Stomach (tissue), 9 donors: Measurements from ENCODE around the gene TRMT2A. TPM values are rescaled to one million over a fixed set of nuclear protein-coding genes. Genes with fewer than 3 reads are reported as not detected.

Source experiments
- DNase-seq, 2 donors: peaks; one replicate each; pipeline versions ENCODE4 v3.0.0 to v3.0.0-alpha.2; 2013 to 2019
- H3K27ac ChIP-seq, 5 donors: fragments of 200-600 bp in 4 of 5; sonication (generic) in 4 of 5; one replicate each; pipeline ENCODE4 v1.5.1; 2013 to 2019; ENCODE audit warnings: mild to moderate bottlenecking in 1 of 5, moderate library complexity in 1 of 5
- H3K27me3 ChIP-seq, 3 donors: fragments of 200-600 bp; sonication (generic); one replicate each; pipeline ENCODE4 v1.5.1; 2017 to 2019; ENCODE audit warnings: mixed run types in 1 of 3
- H3K36me3 ChIP-seq, 4 donors: fragments of 200-600 bp; sonication (generic); 1 replicate in 3 of 4; 2 replicates in 1 of 4; pipeline ENCODE4 v1.5.1; 2016 to 2019
- H3K4me1 ChIP-seq, 4 donors: fragments of 200-600 bp; sonication (generic); one replicate each; pipeline ENCODE4 v1.5.1; 2016 to 2019
- H3K4me3 ChIP-seq, 4 donors: fragments of 200-600 bp; sonication (generic) in 3 of 4; one replicate each; pipeline ENCODE4 v1.5.1; 2016 to 2019; ENCODE audit warnings: mild to moderate bottlenecking in 1 of 4
- H3K9me3 ChIP-seq, 4 donors: fragments of 200-600 bp; sonication (generic); one replicate each; pipeline ENCODE4 v1.5.1; 2016 to 2019
- EP300 ChIP-seq: sonication (generic); formaldehyde crosslinking; IDR thresholded peaks from one replicate; pipeline ENCODE4 v1.6.1; 2017; ENCODE audit warnings: antibody characterized with exemption
- POLR2A ChIP-seq, 4 donors: fragments of 450-650 bp; IDR thresholded peaks; one replicate each; pipeline ENCODE4 v1.6.1; 2016; ENCODE audit warnings: antibody characterized with exemption in 4 of 4, control low read depth in 2 of 4, mild to moderate bottlenecking in 1 of 4, moderate library complexity in 1 of 4
- POLR2AphosphoS5 ChIP-seq, 3 donors: sonication (generic); formaldehyde crosslinking; IDR thresholded peaks; one replicate each; pipeline ENCODE4 v1.6.1; 2016; ENCODE audit warnings: antibody characterized with exemption in 3 of 3
- WGBS, 5 donors: extraction: QIAGEN DNeasy Blood & Tissue Kit in 3 of 5; methylation state at CpG; one replicate each; pipeline versions ENCODE4 v1.1.5 to v1.1.7; 2013 to 2018; 5-methylcytosine and 5-hydroxymethylcytosine counted together
- intact Hi-C: fragments of 100-400 bp; cut with DNase I; formaldehyde crosslinking; loops from one replicate; pipeline ENCODE4 v1.15.1; 2023; ENCODE audit warnings: low total_unique reads
- polyA plus RNA-seq, 3 donors: library from polyadenylated mRNA; stranded (reverse); fragments of 200-250 nt; gene quantifications; one replicate each; pipeline ENCODE4 v1.2.3, GENCODE V29; 2013
- total RNA-seq, 5 donors: library from RNA; depleted of rRNA; stranded (reverse); fragments of >200 nt; gene quantifications; one replicate each; pipeline versions ENCODE4 v1.1.0 to v1.2.3, GENCODE V29; 2014 to 2016
- TF ChIP-seq, protein P1 (sequence below), 7 experiments: fragments of 450-650 bp in 4 of 7; fragments of 200-600 bp in 3 of 7; sonication (generic) in 3 of 7; IDR thresholded peaks; one replicate each; pipeline ENCODE4 v1.5.1; 2016 to 2019; ENCODE audit warnings: antibody characterized with exemption in 7 of 7, control low read depth in 2 of 7, mild to moderate bottlenecking in 1 of 7
- donor health status: healthy with polysubstance abuse.
- donor health status: Bipolar disorder and iron deficiency.
- donor health status: healthy.

TRMT2A gene
- total and polyA plus RNA-seq, 8 donors: 17.9 to 143 (median 62.6) TPM

DNA sequence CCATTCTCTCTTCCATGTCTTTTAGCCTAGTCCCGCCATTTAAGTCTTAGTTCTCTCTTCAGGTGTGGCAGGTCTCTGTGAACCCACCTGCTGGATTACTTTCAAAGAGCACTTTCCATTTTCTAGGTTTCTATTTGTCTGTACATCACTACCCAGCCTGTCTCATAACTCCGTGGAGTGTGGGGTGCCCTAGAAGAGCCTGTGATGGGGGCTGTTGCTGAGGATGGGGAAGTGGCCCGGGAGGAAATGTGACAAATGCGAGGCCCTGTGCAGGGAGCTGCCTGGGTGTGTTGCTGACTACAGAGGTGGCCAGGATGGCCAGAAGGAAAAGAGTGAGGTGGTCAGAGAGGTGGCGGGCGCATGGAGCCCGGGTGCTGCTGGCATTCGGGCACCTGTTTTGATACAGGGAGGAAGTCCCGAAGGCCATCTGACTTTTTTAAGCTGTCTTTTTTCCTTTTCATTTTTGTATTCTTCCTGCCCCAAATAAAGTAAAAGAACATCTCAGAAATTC is 26.2 kb downstream of the TRMT2A start:
- TF ChIP-seq POLR2A (IDR thresholded peaks at IDR 0.05): no peak
- TF ChIP-seq, protein P1, sequence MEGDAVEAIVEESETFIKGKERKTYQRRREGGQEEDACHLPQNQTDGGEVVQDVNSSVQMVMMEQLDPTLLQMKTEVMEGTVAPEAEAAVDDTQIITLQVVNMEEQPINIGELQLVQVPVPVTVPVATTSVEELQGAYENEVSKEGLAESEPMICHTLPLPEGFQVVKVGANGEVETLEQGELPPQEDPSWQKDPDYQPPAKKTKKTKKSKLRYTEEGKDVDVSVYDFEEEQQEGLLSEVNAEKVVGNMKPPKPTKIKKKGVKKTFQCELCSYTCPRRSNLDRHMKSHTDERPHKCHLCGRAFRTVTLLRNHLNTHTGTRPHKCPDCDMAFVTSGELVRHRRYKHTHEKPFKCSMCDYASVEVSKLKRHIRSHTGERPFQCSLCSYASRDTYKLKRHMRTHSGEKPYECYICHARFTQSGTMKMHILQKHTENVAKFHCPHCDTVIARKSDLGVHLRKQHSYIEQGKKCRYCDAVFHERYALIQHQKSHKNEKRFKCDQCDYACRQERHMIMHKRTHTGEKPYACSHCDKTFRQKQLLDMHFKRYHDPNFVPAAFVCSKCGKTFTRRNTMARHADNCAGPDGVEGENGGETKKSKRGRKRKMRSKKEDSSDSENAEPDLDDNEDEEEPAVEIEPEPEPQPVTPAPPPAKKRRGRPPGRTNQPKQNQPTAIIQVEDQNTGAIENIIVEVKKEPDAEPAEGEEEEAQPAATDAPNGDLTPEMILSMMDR (IDR thresholded peaks at IDR 0.05): no peak
- no peak for TF ChIP-seq POLR2AphosphoS5 (IDR thresholded peaks at IDR 0.05)
- TF ChIP-seq EP300: no peak
- no peak overlapping the region for H3K27ac ChIP-seq
- intact Hi-C loops: no loop called here
- no peaks in the 10 kb centered on the region for H3K27me3 ChIP-seq
- no peaks in the 10 kb centered on the region for H3K9me3 ChIP-seq
- H3K36me3 ChIP-seq: peaks cover 99 to 100% (median 100%) of the 10 kb centered on the region in 4 donors
- no peak for DNase-seq
- 88 to 93% (median 89%) methylated on average over 9 of the region's 9 CpGs for WGBS, 5 donors
- peaks cover 0 to 17% (median 2%) of the 10 kb centered on the region in 4 donors for H3K4me1 ChIP-seq
- no peak overlapping the region for H3K4me3 ChIP-seq

DNA sequence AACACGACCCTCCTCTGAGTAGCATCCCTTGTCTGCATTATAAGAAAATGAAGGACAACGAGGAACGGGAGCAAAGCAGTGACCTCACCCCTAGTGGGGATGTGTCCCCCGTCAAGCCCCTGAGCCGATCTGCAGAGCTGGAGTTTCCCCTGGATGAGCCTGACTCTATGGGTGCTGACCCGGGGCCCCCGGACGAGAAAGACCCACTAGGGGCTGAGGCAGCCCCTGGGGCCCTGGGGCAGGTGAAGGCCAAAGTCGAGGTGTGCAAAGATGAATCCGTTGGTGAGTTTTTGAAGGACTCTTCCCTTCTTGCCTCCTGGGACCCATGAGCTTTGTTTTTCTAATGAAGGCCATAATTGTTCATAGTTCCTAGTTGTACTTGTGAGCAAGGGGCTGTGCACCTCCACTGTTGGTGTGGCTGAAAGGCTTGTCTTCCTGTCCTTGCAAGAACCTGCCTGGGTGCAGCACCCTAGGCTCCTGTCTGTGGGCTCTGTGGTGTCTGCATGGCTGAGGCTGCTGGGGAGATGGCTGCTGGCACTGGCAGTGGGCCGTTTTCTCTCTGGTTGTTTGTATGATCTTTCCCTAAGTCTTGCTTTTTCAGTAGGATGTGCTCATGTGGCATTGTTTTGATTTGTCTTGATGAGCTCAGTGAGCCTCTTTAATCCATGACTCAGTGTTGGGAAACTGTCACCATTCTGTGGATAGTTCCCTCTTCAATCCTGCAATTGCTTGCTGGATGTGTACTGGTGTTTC is 26.9 kb downstream of the TRMT2A start:
- Histone ChIP-seq H3K9me3 (no peaks in the 10 kb centered on the region), H3K4me3 (no peak overlapping the region), H3K36me3 (peaks cover 93 to 98% (median 97%) of the 10 kb centered on the region in 4 donors), H3K27ac (no peak overlapping the region), H3K27me3 (no peaks in the 10 kb centered on the region), H3K4me1 (peaks cover under 1 to 23% (median 3%) of the 10 kb centered on the region in 4 donors)
- intact Hi-C loops: no loop called here
- whole genome bisulfite sequencing, 5 donors: 90 to 96% (median 94%) methylated on average over 11 of the region's 11 CpGs
- no peak for DNase-seq
- TF ChIP-seq POLR2A (IDR thresholded peaks at IDR 0.05): no peak

DNA sequence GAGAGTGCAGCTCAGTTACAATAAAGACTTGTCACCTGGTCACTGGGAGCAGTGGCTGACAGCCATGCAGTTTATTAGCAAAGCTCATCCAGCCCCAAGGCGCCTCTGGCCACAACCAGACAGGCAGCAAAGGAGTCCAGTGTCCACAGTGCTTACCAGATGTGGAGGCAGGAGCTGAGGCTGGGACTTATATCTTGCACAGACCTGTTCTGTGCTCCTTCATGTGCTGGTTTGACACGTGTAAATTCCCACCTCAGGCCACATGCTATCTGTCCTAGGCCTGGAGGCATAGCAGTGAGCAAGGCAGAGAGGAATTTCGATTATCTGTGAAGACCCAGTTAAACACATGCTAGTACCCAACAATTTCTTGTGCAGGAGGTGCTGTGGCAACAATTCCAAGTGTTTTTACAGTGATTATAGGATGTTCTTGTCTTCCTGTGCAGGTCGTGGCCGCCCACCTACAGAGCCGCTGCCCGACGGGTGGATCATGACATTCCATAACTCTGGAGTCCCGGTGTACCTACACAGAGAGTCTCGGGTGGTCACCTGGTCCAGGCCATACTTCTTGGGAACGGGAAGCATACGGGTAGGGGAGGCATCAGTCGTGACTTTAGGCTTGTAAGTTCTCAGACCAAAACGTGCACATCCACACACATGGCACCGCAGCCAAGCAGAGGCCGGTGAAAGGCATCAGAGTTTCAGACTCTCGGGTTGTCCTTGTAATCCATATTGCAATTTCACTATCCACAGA is 27.6 kb downstream of the TRMT2A start:
- H3K4me3 ChIP-seq: no peak overlapping the region
- peaks cover 8 to 31% (median 11%) of the 10 kb centered on the region in 4 donors for H3K4me1 ChIP-seq
- TF ChIP-seq POLR2AphosphoS5 (IDR thresholded peaks at IDR 0.05) (no peak), EP300 (no peak), POLR2A (IDR thresholded peaks at IDR 0.05) (no peak)
- TF ChIP-seq, protein P1 (IDR thresholded peaks at IDR 0.05): no peak
- H3K27me3 ChIP-seq: no peaks in the 10 kb centered on the region
- DNase-seq: no peak
- 88 to 96% (median 93%) methylated on average over 16 to 17 of the region's 17 CpGs for WGBS, 5 donors
- intact Hi-C loops: no loop called here
- H3K36me3 ChIP-seq: peaks cover 85 to 90% (median 89%) of the 10 kb centered on the region in 4 donors
- no peak overlapping the region for H3K27ac ChIP-seq
- H3K9me3 ChIP-seq: no peaks in the 10 kb centered on the region

DNA sequence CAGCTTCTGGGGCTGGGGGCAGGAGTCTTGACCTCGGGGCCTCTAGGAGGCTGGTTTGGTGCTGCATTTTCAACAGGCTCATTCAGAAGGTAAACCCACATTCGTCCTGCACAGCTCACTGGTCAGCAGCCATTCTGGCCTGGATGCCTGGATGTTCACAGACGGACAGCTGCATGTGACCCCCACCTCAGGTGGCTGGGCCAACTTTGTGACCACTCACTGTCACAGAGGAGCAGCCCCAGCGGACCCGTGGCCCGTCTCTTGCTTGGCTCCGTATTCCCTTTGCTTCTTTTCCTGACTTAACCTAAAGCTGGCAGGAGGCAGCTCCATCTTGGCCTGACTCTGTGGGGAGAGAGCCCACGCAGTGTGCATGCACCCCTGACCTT is 28.8 kb downstream of the TRMT2A start:
- intact Hi-C loops: no loop called here
- TF ChIP-seq, protein P1 (IDR thresholded peaks at IDR 0.05): no peak
- TF ChIP-seq POLR2A (IDR thresholded peaks at IDR 0.05) (no peak), EP300 (no peak), POLR2AphosphoS5 (IDR thresholded peaks at IDR 0.05) (no peak)
- Histone ChIP-seq H3K4me3 (no peak overlapping the region), H3K27ac (no peak overlapping the region), H3K27me3 (no peaks in the 10 kb centered on the region), H3K4me1 (peaks cover 19 to 35% (median 20%) of the 10 kb centered on the region in 4 donors), H3K9me3 (no peaks in the 10 kb centered on the region), H3K36me3 (peaks cover 75 to 79% (median 78%) of the 10 kb centered on the region in 4 donors)
- DNase-seq: no peak
- WGBS, 5 donors: 84 to 95% (median 92%) methylated on average over 6 to 8 of the region's 8 CpGs
